Spleen (tissue), 11 donors: ENCODE data around the gene MAGI2. TPM values are rescaled to one million over a fixed set of nuclear protein-coding genes. Genes with fewer than 3 reads are reported as not detected.

Experiments
- DNase-seq: peaks from one replicate; pipeline ENCODE4 v3.0.0-alpha.2; 2020
- H3K27ac ChIP-seq, 8 donors: fragments of 200-600 bp; sonication (generic) in 7 of 8; 1 replicate in 4 of 8; 2 replicates in 4 of 8; pipeline versions ENCODE4 v1.5.0 to v1.8.0; 2016 to 2021; ENCODE audit warnings: inconsistent platforms in 4 of 8, mild to moderate bottlenecking in 4 of 8, moderate library complexity in 1 of 8
- H3K27me3 ChIP-seq, 7 donors: fragments of 200-600 bp; sonication (generic) in 6 of 7; replicated peaks in 1 of 7; 1 replicate in 4 of 7; 2 replicates in 3 of 7; pipeline versions ENCODE4 v1.5.0 to v1.8.0; 2016 to 2021; ENCODE audit warnings: inconsistent platforms in 3 of 7, mild to moderate bottlenecking in 1 of 7
- H3K36me3 ChIP-seq, 6 donors: fragments of 200-600 bp; sonication (generic) in 5 of 6; 1 replicate in 4 of 6; 2 replicates in 2 of 6; pipeline versions ENCODE4 v1.5.0 to v1.8.0; 2016 to 2021; ENCODE audit warnings: inconsistent platforms in 2 of 6
- H3K4me1 ChIP-seq, 6 donors: fragments of 200-600 bp; sonication (generic) in 5 of 6; 1 replicate in 3 of 6; 2 replicates in 3 of 6; pipeline versions ENCODE4 v1.5.0 to v1.8.0; 2016 to 2021; ENCODE audit warnings: inconsistent platforms in 3 of 6
- H3K4me3 ChIP-seq, 8 donors: fragments of 200-600 bp; sonication (generic) in 7 of 8; 1 replicate in 4 of 8; 2 replicates in 4 of 8; pipeline versions ENCODE4 v1.5.0 to v1.8.0; 2016 to 2021; ENCODE audit warnings: inconsistent platforms in 4 of 8, mild to moderate bottlenecking in 4 of 8, moderate library complexity in 2 of 8
- H3K9me3 ChIP-seq, 8 donors: fragments of 200-600 bp; sonication (generic) in 7 of 8; 1 replicate in 4 of 8; 2 replicates in 4 of 8; pipeline versions ENCODE4 v1.5.0 to v1.8.0; 2016 to 2021; ENCODE audit warnings: inconsistent platforms in 4 of 8
- CTCF ChIP-seq, 11 experiments: fragments of 200-600 bp in 7 of 11; fragments of 450-650 bp in 4 of 11; sonication (generic) in 4 of 11; IDR thresholded peaks in 8 of 11; conservative IDR thresholded peaks in 3 of 11; 1 replicate in 7 of 11; 2 replicates in 4 of 11; pipeline versions ENCODE4 v1.4.0 to v1.8.0; 2016 to 2021; ENCODE audit warnings: antibody characterized with exemption in 11 of 11, inconsistent platforms in 4 of 11, mild to moderate bottlenecking in 1 of 11
- POLR2A ChIP-seq, 3 donors: fragments of 450-650 bp; IDR thresholded peaks; one replicate each; pipeline ENCODE4 v1.5.1; 2017; ENCODE audit warnings: antibody characterized with exemption in 3 of 3, mild to moderate bottlenecking in 1 of 3
- POLR2AphosphoS5 ChIP-seq, 3 donors: sonication (generic); formaldehyde crosslinking; IDR thresholded peaks; one replicate each; pipeline ENCODE4 v1.5.1; 2017; ENCODE audit warnings: antibody characterized with exemption in 3 of 3
- WGBS, 5 donors: extraction: QIAGEN DNeasy Blood & Tissue Kit in 3 of 5; methylation state at CpG; one replicate each; pipeline versions ENCODE4 v1.1.5 to v1.1.7; 2013 to 2018; 5-methylcytosine and 5-hydroxymethylcytosine counted together
- intact Hi-C: fragments of 100-400 bp; cut with DNase I; formaldehyde crosslinking; loops from one replicate; pipeline ENCODE4 v1.15.0; 2023; ENCODE audit warnings: low total_unique reads
- polyA plus RNA-seq, 3 donors: library from polyadenylated mRNA; stranded (reverse); fragments of 200-250 nt; gene quantifications; one replicate each; pipeline ENCODE4 v1.2.1, GENCODE V29; 2013
- total RNA-seq, 7 donors: library from RNA; depleted of rRNA in 3 of 7; stranded (reverse); fragments of >200 nt in 3 of 7; fragmentation: NEBNext Ultra II Directional in 4 of 7; extraction: Animal tissue kit (Norgen Biotek cat#: 25700) in 4 of 7; gene quantifications; one replicate each; pipeline versions ENCODE4 v1.1.0 to v1.2.1, GENCODE V29; 2016 to 2021
- donor health status: healthy with polysubstance abuse.
- donor health status: DM: no; HTN: no; CAD: no; lungs with moderate emphysema.
- donor health status: DM: no; HTN: no; CAD: no.
- donor health status: Bipolar disorder and iron deficiency.
- donor health status: healthy.
- donor health status: DM: no; HTN: no; CAD: no.
- donor health status: DM: yes; HTN: yes; CAD: no.

MAGI2 gene
- total and polyA plus RNA-seq, 10 donors = 0.74 to 18.1 (median 11.1) TPM

GRCh38 chr7:78118470-78118869, 1335.0 kb downstream of the MAGI2 start:
- intact Hi-C loops = no loop called here
- H3K36me3 ChIP-seq = no peaks in the 10 kb centered on the region

DNA sequence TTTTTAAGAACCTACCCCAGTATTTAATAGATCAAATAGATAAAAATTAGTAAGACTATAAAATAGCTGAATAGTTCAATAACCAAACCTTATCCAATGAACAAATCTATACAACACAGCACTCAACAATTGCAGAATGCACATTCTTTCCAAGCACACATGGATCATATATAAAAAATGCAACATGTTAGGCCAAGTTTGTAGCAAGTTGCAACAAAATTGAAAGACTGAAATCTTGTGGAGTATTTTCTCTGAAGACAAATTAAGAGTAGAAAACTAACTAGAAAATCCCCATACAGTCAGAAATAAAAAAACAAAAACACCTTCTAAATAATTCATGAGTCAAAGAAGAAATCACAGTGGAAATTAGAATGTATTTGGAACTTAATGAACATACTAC, 1337.6 kb downstream of the MAGI2 start:
- Histone ChIP-seq H3K4me1 (no peaks in the 10 kb centered on the region), H3K9me3 (no peaks in the 10 kb centered on the region), H3K4me3 (no peak overlapping the region), H3K27ac (no peak overlapping the region), H3K36me3 (no peaks in the 10 kb centered on the region), H3K27me3 (peaks cover 0 to 11% (median 0%) of the 10 kb centered on the region in 7 donors)
- TF ChIP-seq CTCF (IDR thresholded peaks at IDR 0.05 in 8 of 11, conservative IDR thresholded peaks at IDR 0.05 in 3 of 11) (no peak), POLR2AphosphoS5 (IDR thresholded peaks at IDR 0.05) (no peak), POLR2A (IDR thresholded peaks at IDR 0.05) (no peak)
- intact Hi-C loops = no loop called here
- no peak for DNase-seq

More at GRCh38 chr7:78118470-78118869, 1335.0 kb downstream of the MAGI2 start:
- no peak overlapping the region for H3K4me3 ChIP-seq
- H3K9me3 ChIP-seq = no peaks in the 10 kb centered on the region
- TF ChIP-seq CTCF (IDR thresholded peaks at IDR 0.05 in 8 of 11, conservative IDR thresholded peaks at IDR 0.05 in 3 of 11) (no peak), POLR2AphosphoS5 (IDR thresholded peaks at IDR 0.05) (no peak), POLR2A (IDR thresholded peaks at IDR 0.05) (no peak)
- peaks cover 0 to 11% (median 0%) of the 10 kb centered on the region in 7 donors for H3K27me3 ChIP-seq
- 55 to 65% (median 64%) methylated on average over 3 of the region's 3 CpGs for WGBS, 5 donors
- no peaks in the 10 kb centered on the region for H3K4me1 ChIP-seq
- no peak overlapping the region for H3K27ac ChIP-seq
- no peak for DNase-seq

DNA sequence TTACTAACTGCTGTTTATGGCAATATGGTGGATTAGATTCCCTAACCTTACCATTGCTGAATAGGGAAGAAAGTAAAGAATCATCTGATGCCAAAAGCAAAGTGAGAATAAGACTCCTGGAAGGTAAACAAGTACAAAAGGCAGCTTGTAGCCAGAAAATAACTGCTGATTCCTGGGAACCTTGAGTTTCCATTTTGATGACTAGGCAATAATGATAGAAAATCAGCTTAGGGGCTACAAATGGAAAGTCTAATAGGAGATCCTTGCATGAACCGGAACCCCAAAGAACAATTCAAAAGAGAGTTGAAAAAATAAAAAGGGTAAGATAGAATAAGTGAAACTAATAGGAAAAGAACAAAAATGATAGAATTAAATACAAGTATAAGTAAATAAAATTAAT, 1338.5 kb downstream of the MAGI2 start:
- Histone ChIP-seq H3K9me3 (no peaks in the 10 kb centered on the region), H3K36me3 (no peaks in the 10 kb centered on the region), H3K27ac (no peak overlapping the region), H3K4me1 (no peaks in the 10 kb centered on the region), H3K27me3 (peaks cover 0 to 11% (median 0%) of the 10 kb centered on the region in 7 donors), H3K4me3 (no peak overlapping the region)
- WGBS, 5 donors = 92 to 100% (median 95%) methylated on average over 1 of the region's 1 CpG
- intact Hi-C loops = no loop called here
- DNase-seq = no peak
- TF ChIP-seq CTCF (IDR thresholded peaks at IDR 0.05 in 8 of 11, conservative IDR thresholded peaks at IDR 0.05 in 3 of 11) (no peak), POLR2AphosphoS5 (IDR thresholded peaks at IDR 0.05) (no peak), POLR2A (IDR thresholded peaks at IDR 0.05) (no peak)

DNA sequence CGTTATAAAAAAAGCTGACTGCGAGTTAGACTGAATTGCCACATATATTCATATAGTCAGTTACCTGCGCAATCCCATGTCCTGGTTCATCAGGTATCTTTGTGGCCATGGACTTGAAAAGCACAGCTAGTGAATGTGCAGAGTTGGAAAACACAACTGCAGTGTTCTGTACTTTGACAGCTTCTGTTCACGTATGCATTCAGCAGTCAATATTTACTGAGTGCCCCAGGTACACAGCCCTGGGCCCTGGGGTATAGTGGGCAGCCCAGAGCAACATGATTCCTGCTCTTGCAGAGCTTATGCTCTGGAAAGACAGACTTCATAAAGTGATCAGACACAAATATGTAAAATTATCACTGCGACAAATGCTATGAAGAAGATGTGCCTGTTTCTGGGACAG, 1341.0 kb downstream of the MAGI2 start:
- no peak for DNase-seq
- Histone ChIP-seq H3K4me3 (no peak overlapping the region), H3K27me3 (peaks cover 0 to 11% (median 0%) of the 10 kb centered on the region in 7 donors), H3K27ac (no peak overlapping the region), H3K9me3 (no peaks in the 10 kb centered on the region), H3K4me1 (no peaks in the 10 kb centered on the region), H3K36me3 (no peaks in the 10 kb centered on the region)
- TF ChIP-seq CTCF (IDR thresholded peaks at IDR 0.05 in 8 of 11, conservative IDR thresholded peaks at IDR 0.05 in 3 of 11) (no peak), POLR2A (IDR thresholded peaks at IDR 0.05) (no peak), POLR2AphosphoS5 (IDR thresholded peaks at IDR 0.05) (no peak)
- intact Hi-C loops = no loop called here
- WGBS, 5 donors = 89 to 96% (median 90%) methylated on average over 5 of the region's 5 CpGs
